GM19438 (cell line): ENCODE results near the gene FOXK1.

Experiments
- ATAC-seq: cut with Tn5 transposase; IDR thresholded peaks from one replicate; pipeline ENCODE4 v1.9.1; 2021; ENCODE audit warnings: low read depth; ENCODE audit not compliant: unreplicated experiment

Gene FOXK1

DNA sequence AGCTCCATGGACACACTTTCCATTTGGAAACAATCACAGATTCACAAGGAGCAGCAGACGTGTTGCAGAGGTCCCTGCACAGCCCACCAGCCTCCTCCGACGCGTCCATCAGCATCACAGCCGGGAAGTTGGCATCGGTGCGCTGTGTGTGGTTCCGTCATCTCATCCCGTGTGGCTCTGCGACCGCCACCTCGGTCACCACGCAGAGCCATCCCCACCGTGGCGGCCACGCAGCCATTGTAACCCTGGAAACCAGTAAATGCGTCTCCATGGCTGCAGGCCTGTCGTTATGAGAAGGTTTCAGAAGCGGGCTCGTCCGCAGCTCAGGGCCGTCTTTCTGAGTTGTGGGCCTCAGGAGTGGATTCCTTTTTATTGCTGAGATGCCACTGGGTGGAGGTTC, 36.0 kb downstream of the FOXK1 start:
- no peak for ATAC-seq

DNA sequence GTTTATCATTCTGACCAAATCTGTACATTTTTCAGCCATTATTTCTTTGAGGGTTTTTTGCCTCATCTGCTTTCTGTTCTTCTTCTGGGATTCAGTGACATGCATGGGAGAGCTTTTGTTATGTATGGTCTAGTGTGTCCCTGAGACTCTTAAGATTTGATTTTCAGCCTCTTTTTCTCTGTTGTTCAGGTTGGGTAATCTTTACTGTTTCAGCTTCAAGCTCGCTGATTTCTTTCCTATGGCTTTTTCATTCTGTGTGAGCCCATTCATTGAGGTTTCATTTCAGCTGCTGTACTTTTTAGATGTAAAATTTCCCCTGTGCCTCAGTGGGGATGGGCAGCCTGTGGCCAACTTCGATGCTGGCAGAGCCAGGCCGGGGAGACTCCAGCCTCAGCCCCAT, 38.1 kb downstream of the FOXK1 start:
- no peak for ATAC-seq

DNA sequence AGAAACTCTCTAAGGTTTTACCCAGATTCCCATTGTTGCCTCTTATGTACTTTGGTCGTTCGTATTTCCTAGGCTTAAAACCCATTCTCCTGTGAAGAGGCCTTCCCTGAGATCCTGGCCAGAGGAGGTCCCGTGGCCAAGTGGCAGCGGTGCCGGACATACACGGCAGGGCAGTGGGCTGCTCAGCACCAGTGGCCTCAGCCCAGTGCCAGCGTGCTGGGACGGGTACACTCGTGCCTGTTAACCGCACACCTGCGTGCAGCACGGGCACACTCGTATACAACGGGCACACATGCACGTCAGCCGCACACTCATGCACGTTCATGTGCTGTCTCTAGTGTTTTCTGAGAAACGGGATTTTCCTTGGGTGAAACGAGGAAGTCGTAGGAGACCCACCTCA, 40.2 kb downstream of the FOXK1 start:
- ATAC-seq = no peak

DNA sequence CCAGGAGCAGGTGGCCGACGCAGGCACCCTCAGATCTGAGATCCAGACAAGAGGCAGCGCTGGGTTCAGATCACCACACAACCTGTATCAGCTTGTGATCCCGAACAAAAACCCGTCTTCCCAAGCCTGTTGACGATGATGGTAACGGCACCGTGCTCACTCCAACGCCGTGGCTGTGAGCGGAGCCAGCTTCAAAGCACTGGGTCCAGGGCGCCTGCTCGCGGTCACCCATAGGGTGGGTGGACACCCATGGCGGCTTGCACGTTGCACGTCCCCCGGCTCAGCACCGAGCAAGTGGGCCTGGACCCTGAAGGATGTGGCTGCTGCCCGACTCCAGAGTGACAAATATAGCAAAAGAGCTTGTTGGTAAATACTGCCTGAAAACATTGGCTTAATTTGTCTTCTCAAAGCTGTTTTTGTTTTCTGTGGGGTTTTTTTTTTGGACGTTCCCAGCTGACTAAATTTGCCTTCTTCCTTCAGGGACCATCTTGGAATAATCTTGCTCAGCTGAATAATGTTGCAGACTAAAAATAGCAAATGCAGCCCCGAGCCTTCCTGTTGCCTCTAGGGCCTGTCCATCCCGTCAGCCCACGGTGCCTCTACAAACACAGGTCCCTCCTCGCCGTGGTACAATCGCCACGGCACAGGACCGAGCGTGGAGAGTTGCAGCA, 41.0 kb downstream of the FOXK1 start:
- ATAC-seq = no peak

DNA sequence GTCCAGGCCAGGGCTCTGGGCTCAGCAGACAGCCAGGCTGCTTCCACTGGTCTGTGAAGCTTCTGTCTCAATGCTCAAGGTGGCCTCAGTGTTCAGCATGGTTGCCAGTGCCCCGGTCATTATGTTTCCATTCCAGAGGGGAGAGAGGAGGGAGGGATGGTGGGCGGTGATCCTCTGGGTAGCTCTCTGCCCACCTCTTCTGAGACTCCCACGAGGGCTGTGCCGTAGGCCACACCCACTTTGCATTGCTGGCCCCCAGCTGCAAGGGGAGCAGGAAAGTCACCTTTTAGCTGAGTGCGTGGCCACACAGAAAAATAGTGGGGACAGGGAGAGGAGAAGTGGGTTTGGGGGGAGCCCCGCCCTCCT, 42.5 kb downstream of the FOXK1 start:
- peak; percentile 22 for ATAC-seq

DNA sequence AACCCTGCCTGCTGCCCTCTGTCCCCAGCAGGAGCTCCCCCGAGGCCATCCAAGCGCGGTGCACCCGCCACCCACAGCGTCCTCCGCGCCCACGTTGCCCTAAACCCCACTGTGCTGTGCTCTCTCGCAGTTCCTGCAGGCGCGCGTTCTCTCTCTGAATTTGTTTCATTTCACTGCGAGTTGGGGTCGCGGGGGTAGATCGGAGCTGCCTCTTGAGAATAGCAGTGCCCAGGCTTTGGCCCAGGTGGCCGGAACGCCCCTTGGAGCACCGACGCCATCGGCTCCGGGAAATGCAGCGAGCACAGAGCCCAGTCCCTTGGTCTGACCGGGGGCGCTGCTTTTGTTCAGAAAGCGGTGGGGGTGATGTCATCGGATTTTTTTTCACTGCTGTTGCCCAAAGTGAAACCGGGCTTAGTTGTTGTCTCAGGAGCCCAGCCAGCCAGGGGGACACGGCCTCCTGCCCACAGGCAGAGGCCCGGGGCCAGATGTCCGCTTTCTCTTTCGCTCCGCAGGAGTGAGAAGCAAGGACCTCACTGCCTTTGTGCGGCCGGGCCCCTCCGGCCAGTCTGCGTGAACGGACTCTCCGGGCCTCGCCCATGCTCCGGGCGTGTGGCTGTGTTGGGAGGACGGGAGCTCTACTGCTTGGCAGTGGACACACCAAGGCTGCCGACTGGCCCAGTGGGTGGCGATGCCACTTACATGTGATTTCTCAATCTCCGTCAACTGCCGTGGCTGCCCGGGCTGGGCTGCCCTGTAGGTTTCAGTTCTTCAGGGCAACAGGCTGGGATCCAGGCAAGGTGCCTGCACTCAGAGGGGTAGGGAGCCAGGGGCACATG, 43.1 kb downstream of the FOXK1 start:
- ATAC-seq = peak; percentile 77

DNA sequence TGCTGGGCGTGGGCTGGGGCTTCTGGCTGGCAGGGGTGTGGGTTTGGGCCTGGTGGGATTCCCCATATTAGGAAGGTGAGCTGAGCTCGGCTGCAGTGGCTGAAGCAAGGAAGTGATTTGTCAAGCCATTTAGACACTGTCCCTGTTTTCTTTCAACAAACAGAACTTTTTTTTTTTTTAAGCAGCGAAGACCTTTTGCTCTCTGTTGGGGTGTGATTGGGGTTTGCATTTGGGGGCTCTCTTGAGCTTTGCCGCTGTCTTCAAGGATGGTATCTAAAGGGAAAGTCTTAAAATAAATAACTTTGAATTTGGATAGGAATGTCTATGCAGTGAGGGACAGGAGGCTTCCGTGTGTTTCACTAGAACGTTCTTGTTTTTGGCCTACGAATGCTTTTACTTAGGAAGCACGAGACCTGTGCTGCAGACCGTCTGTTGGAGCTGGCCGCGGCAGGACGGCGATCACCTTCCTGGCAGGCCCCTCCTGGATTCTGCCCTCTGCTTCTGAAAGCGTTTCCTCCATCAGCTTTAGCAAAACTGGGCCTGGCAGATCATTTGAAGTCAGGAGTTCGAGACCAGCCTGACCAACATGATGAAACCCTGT, 43.9 kb downstream of the FOXK1 start:
- ATAC-seq = no peak

DNA sequence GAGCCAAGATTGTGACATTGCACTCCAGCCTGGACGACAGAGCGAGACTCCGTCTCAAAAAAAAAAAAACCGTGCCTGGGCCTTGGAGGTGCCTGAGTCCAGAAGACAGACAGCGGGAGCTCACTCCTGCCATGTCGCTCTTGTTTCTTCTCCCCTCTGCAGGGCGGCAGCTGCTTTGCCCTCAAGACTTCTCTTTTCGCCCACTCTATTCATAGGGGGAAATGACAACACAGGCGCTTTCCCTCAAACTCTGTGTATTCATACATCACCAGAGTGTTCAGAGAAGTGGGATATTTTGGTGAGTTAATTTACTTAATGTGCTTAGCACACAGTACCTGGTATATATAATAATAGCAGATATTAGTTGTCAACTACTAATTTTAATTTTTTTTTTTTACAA, 44.5 kb downstream of the FOXK1 start:
- ATAC-seq = no peak

DNA sequence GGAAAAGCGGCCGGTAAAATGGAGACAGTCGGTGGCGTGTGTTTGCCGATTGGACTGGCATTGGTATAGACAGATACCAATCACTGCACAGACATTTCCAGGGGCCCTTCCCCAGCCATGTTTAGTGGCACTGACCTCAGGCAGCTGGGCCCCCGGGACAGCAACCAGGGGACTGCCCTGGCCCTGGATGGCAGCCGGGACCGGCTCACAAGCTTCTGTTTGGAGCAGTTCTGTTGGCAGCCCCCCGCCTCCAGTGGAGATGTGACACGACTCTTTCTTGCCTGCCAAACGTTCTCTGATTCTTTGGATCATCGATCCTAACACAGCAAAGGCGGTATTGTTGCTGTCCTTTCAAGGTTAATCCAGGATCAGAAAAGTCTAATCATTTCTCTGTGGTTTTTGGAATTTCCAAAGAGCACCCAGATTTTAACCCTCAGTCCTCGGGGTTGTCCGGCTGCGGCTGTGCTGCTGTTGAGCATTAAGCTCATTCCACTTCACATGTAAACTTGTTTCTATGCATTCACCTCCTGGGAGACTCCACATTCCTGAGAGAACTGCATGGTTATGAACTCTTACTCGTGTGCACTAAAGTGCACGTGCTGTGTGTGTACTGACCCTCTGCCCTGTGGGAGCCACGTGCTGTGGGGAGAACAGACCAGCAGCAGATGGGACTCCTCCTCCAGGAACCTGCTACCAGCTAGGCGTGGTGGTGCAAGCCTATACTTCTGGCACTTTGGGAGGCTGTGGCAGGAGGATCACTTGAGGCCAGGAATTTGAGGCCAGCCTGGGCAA, 46.0 kb downstream of the FOXK1 start:
- no peak for ATAC-seq

DNA sequence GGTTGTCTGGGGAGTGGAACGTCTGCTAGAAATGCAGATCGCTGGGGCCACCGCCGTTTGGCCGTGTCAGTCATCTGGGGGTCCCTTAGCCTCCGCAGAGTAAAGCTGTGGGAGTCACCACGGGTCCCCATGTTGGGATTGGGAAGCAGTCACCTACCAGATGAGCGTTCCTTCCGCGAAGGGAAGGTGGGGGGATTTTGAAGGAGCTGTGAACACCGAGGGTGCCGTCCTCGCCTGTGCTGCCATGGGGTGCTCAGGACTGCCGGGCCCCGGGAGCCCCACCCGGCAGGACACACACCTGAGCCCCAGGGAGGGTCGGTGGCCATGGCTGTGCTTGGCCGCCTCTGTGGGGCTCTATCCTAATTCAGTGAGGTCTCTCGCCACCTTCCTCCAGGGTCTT, 47.2 kb downstream of the FOXK1 start:
- ATAC-seq = no peak

DNA sequence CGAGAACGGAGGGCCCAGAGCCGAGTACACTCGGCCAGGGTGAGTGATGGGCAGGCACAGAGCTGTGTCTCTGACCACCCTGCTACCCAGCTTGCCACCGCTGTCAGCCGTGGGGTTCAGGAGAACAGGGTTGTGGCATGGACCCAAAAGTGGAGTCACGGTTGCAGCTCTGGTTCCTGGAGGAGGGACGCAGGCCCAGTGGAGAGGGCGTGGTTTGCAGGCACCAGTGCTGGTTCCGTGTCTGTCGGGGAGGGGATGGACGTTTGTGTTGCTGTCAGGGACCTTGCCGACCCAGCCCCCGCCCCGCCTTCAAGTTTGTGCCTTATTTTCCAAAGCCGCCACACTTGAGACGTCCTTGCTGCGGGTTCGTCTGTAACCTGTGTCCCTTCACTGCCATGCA, 48.2 kb downstream of the FOXK1 start:
- no peak for ATAC-seq

DNA sequence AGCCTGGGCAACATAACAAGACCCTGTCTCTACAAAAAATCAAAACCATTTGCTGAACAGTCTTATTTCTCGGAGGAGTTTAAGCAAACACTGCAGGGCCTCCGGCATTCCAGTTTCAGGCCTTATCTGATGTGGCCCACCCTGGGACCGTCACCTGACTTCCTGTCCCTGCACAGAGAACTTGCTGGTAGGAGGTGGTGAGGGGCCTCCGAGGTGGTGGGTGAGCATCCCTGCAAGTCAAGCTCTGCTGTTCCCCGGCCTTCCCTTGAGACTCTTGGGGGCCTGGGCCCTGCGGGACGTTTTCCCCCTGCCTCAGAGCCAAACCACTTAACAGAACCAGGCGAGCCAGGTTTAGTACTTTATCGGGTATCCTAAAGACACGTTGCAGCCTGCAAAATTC, 48.9 kb downstream of the FOXK1 start:
- no peak for ATAC-seq

DNA sequence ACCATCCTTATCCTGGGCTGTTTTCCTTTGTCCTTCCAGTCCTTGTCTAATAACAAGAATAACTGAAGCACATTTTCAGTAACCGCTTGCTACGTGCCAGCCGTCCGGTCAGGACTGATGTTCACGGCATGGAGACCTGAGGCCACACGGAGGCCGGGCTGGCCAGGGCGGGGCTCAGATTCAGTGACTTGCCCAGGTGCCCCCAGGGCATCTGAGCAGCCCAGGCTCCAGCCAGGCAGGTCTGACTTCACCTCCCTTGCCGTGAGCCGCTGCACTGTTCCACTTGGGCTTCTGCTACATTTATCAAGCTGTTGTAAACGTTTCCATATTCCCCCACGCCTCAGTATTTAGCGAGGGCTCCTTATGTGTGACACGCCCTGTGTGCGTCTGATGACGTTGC, 49.7 kb downstream of the FOXK1 start:
- ATAC-seq = no peak

DNA sequence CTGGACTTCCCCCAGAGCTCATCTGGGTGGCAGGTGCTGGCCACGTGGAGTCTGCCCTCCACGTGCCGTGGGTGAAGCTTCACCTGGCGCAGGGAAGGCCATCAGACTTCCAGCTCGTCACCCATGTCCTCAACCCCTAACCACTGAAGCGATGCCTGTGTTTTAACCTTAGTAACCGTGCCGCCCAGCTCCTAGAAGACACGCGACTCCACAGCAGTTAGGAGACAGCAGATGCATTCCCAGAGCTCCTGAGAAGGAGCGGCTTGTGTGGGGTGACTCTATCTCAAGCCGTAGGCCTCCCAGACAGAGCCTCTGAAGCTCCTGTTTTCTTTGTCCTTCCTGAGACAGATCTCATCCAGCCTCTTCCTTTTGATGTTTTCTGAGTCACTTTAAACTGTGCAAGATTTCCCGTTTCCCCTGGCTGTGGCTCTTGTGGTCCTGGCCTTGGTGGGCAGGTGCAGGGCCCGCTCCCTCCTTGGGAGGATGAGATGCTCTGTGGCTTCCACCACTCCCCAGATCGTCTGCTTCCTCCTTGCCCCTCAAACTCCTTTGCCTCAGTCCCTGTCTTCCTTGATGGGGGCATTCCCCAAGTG, 51.9 kb downstream of the FOXK1 start:
- no peak for ATAC-seq

DNA sequence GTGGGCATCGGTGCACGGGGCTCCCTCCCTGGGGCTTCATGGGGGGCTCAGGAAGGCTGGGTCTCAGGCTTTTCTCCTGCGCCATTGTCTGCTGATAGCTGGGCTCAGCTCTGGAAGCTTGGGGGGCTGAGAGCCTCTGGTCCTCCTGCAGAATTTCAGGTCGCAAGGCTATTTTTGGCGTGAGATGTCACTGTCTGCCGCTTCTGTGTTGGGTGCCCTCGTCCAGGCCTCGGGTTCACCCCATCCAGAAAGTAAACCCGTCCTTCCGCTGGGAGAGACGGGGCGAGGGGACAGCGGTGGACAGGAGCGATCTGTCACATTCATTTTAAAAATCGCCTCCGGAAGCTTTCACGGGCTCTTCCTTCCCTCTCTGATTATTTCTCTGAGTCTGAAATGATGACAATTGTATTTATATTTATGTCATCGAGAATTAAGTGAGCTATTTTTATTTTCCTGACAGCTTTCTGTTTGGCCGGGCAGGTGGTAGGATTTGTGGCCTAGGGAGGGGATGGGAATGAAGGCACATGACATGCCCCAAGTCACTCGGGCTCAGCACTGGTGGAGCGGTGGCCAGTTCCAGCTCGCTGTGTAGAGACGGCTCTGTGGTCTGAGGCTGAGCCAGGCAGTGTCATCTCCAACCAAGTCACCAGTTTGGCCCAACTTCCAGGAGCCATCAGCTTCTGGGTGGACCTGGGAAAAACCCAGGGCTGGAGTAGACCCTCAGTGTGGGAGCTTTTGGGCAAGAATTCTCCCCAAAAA, 52.7 kb downstream of the FOXK1 start:
- no peak for ATAC-seq

DNA sequence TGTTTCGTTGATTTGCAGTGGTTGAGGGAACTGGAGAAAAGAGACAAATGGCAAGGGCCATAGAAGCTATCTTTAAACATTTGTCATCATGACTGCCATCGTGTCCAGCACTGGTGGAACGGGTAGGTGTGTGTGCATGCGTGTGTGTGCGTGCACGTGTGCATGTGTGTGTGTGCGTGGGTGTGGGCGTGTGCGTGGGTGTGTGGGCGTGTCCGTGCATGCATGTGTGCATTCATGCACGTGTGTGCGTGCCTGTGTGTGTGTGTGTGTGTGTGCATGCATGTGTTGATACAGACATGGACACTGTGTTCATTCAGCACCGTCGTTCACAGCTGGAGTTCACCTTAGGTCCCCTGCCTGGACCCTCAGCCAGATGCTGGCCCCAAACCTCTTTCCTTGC, 55.2 kb downstream of the FOXK1 start:
- no peak for ATAC-seq

DNA sequence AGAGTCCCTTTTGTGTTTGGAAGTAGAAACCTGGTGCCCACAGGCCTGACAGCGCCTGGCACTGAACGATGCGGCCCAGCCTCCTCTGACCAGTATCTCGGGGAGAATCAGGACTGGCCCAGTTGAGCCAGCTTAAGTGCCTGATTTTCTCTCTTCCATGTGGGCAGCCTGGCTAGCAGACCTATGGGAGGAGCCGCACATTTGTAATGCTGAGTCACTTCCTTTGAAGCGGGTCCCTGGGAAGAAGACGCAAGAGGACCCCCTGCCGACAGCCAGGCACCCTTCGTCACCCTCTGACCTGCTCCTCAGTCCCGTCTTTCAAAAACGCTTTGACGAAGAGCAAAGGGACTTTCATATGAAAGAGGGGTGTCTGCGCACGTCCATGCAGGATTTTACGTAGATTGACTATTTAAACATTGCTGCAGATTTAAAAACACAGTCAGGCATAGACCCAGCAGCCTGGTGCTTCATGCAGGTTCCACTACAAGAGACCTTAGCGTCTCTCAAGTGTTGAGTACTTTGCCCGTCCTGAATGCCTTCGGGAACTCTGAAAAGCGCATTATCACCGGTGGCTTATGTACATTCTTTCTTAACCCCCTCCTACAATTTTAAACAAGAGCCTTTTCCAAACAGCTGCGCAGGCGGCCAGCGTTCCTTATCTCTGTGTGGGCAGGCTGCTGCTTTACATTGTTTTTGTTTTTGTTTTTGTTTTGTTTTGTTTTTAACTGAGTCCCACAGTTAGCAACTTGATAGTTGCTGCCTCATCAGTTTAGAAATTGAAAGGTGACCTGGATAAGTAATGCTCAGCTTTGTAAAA, 56.8 kb downstream of the FOXK1 start:
- peak; percentile 60 for ATAC-seq

DNA sequence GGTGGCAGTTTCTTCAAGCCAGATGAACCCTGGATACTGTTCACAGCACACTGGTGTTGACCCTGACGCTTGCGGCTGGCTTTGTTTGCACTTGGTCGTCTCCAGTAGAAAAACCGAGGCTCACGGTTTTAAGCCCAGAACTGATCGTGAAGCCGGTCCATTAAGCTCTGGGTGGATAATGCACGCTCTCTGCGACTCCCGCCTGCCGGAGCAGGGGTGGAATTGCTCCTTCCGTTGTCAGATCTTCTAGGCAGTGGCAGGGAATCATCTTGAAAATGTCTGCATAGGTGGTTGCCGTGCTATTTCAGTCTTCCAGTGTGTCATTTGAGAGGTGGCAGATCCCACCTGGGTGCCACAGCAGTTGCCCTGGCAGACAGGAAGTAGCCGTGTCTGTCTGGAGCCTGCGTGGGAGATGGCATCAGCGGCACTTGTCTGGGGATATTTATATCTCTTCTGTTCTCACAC, 57.5 kb downstream of the FOXK1 start:
- peak; percentile 32 for ATAC-seq

DNA sequence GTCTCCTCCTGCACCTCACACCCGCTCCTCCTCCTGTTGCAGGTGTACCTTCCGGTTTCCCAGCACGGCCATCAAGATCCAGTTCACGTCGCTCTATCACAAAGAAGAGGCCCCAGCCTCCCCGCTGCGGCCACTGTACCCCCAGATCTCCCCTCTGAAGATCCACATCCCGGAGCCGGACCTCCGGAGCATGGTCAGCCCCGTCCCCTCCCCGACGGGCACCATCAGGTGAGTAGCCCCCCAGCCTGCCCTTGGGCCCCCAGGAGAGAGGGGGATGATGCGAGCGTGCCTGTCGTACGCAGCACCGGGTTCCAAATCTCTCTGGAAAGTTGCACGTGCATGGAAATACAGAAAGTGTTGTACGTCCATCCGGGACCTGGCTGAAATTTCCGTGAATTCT, 58.7 kb downstream of the FOXK1 start:
- no peak for ATAC-seq
